ENCODE data around the gene TAOK2. TPM values are rescaled to one million over a fixed set of nuclear protein-coding genes. Genes with fewer than 3 reads are reported as not detected.
"Not testable (repeated sequence)": the region's sequence is repeated elsewhere in the genome, so short reads cannot be mapped to it uniquely, and the experiment has no call there.

Gene TAOK2
- total and polyA plus RNA-seq, 2 of the 13 experiments (the other 11 are each of a cell fraction or from before 2014, with no cell fraction given): 17.4 to 43.2 TPM

GRCh38 chr16:30040690-30041089 lies 67.0 kb downstream of the TAOK2 start:
- H4K20me1 ChIP-seq (ENCODE audit: insufficient read depth, low read length); H3K36me3 ChIP-seq (replicated peaks in 1 of 2; ENCODE audit: control insufficient read depth in 1 of 2, insufficient read depth in 2 of 2, low read length in 2 of 2); POLR2A ChIA-PET; DNase-seq (ENCODE audit: low spot score); H2AFZ ChIP-seq (ENCODE audit: low read length); ATAC-seq; in situ Hi-C loops (cut with HindIII; ENCODE audit: extremely low pct_ligation_motif_present, low pct_unique_long_range_greater_than_20kb); H3K4me3 ChIP-seq (replicated peaks in 1 of 3; ENCODE audit: insufficient read depth in 1 of 3, low read depth in 2 of 3, low read length in 3 of 3); BruUV-seq (replicated peaks); H3K79me2 ChIP-seq (ENCODE audit: insufficient read depth, low read length); intact Hi-C loops (cut with micrococcal nuclease; ENCODE audit: unreplicated experiment); H3K9ac ChIP-seq (ENCODE audit: insufficient read depth, low read depth, low read length); H3K9me3 ChIP-seq (ENCODE audit: low read length); H3K4me2 ChIP-seq (ENCODE audit: low read depth, low read length); H3K27ac ChIP-seq (ENCODE audit: extremely low read length, insufficient read depth, low read length); FAIRE-seq; CTCF ChIA-PET (ENCODE audit: low intra/inter-chr PET ratio, low total read pairs): not testable (repeated sequence)
- TF ChIP-seq ZNF121 (CRISPR knock-in tag; IDR thresholded peaks at IDR 0.05): peak; percentile 78; the same call in 1 of the 2 replicates
- 7% methylated on average over 5 of the region's 5 CpGs for WGBS (ENCODE audit: low lambda C conversion rate)
- Histone ChIP-seq H3K4me1 (ENCODE audit: insufficient read depth, low read length) (peaks cover 11% of the 10 kb centered on the region), H3K27me3 (ENCODE audit: control insufficient read depth in 1 of 2, insufficient read depth in 2 of 2, low read length in 2 of 2) (peaks cover 0 to 19% of the 10 kb centered on the region in 2 experiments; a peak in 2 of 5 replicates)

DNA sequence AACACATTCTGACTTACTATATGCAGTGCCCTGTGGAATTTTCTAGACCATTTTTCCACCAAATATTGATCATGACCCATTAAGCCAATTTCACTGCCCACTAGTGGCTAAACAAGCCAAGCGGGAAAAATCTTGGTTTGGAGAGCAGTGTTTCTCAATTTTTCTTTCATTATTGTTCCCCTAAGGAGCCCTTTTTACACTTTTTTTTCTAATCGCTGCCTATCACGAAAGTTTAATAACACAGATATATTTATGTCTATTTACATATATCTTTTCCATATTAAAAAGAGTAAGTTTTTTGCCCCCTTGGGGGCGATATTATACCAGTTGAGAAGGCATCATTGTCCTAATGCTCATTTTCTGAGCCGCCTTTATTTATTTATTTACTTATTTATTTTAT lies 68.2 kb downstream of the TAOK2 start:
- H3K36me3 ChIP-seq (replicated peaks in 1 of 2; ENCODE audit: control insufficient read depth in 1 of 2, insufficient read depth in 2 of 2, low read length in 2 of 2): no peaks in the 10 kb centered on the region
- H3K27me3 ChIP-seq (ENCODE audit: control insufficient read depth in 1 of 2, insufficient read depth in 2 of 2, low read length in 2 of 2): peaks cover 0 to 20% of the 10 kb centered on the region in 2 experiments; a peak in 2 of 5 replicates
- POLR2A ChIA-PET: no interaction called here
- intact Hi-C loops (cut with micrococcal nuclease; ENCODE audit: unreplicated experiment): loop anchor here (1.0 kb wide), 1 partner anchor 50 kb away; no protein-coding TSS in a partner anchor
- H3K4me1 ChIP-seq (ENCODE audit: insufficient read depth, low read length): peaks cover 22% of the 10 kb centered on the region
- no peak for DNase-seq (ENCODE audit: low spot score)
- H3K79me2 ChIP-seq (ENCODE audit: insufficient read depth, low read length): no peaks in the 10 kb centered on the region
- in situ Hi-C loops (cut with HindIII; ENCODE audit: extremely low pct_ligation_motif_present, low pct_unique_long_range_greater_than_20kb): no loop called here
- H4K20me1 ChIP-seq (ENCODE audit: insufficient read depth, low read length): no peaks in the 10 kb centered on the region
- TF ChIP-seq STAG1 (CRISPR knock-in tag; IDR thresholded peaks at IDR 0.05) (peak; percentile 32), ZMAT3 (CRISPR knock-in tag; conservative IDR thresholded peaks at IDR 0.05) (no peak), GABPA (IDR thresholded peaks at IDR 0.05; ENCODE audit: low read depth, low read length) (no peak), GABPA (CRISPR knock-in tag; IDR thresholded peaks at IDR 0.05; ENCODE audit: low read depth) (no peak)
- TF ChIP-seq, protein P1, sequence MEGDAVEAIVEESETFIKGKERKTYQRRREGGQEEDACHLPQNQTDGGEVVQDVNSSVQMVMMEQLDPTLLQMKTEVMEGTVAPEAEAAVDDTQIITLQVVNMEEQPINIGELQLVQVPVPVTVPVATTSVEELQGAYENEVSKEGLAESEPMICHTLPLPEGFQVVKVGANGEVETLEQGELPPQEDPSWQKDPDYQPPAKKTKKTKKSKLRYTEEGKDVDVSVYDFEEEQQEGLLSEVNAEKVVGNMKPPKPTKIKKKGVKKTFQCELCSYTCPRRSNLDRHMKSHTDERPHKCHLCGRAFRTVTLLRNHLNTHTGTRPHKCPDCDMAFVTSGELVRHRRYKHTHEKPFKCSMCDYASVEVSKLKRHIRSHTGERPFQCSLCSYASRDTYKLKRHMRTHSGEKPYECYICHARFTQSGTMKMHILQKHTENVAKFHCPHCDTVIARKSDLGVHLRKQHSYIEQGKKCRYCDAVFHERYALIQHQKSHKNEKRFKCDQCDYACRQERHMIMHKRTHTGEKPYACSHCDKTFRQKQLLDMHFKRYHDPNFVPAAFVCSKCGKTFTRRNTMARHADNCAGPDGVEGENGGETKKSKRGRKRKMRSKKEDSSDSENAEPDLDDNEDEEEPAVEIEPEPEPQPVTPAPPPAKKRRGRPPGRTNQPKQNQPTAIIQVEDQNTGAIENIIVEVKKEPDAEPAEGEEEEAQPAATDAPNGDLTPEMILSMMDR (CRISPR knock-in tag; IDR thresholded peaks at IDR 0.05): peak; percentile 31; the same call in 1 of the 2 replicates
- H3K9ac ChIP-seq (ENCODE audit: insufficient read depth, low read depth, low read length): no peak overlapping the region
- no peak overlapping the region for H3K4me2 ChIP-seq (ENCODE audit: low read depth, low read length)
- no peak overlapping the region for H2AFZ ChIP-seq (ENCODE audit: low read length)
- no peak overlapping the region for H3K4me3 ChIP-seq (replicated peaks in 1 of 3; ENCODE audit: insufficient read depth in 1 of 3, low read depth in 2 of 3, low read length in 3 of 3)
- ATAC-seq: no peak
- CTCF ChIA-PET (ENCODE audit: low intra/inter-chr PET ratio, low total read pairs): interaction anchor here (1.4 to 2.1 kb wide), 2 partner anchors 13 to 50 kb away, joined by 6 to 8 read pairs; partner anchors contain the start of gene TBX6
- no TSS peak for BruUV-seq (replicated peaks)
- H3K9me3 ChIP-seq (ENCODE audit: low read length): no peaks in the 10 kb centered on the region
- WGBS (ENCODE audit: low lambda C conversion rate): 22% methylated on average over 5 of the region's 5 CpGs
- H3K27ac ChIP-seq (ENCODE audit: extremely low read length, insufficient read depth, low read length): no peak overlapping the region
- FAIRE-seq: no peak

Other genes starting within 250 kb of the TAOK2 start
- gene C16orf54, start 227.9 kb upstream of the TAOK2 start, total RNA-seq (2016; rRNA removed; fragmentation: Illumina TruSeq; extraction: Trizol): not detected in 2 replicates
- gene C16orf54, start 227.9 kb upstream of the TAOK2 start, polyA plus RNA-seq (2011; rRNA removed): not detected in 2 replicates
- gene ZG16, start 195.6 kb upstream of the TAOK2 start, total RNA-seq (2016; rRNA removed; fragmentation: Illumina TruSeq; extraction: Trizol): 0.07 and 0.15 TPM in 2 replicates
- gene ZG16, start 195.6 kb upstream of the TAOK2 start, polyA plus RNA-seq (2011; rRNA removed): 0.01 and 0.04 TPM in 2 replicates
- gene KIF22, start 183.1 kb upstream of the TAOK2 start, total RNA-seq (2016; rRNA removed; fragmentation: Illumina TruSeq; extraction: Trizol): 103 and 118 TPM in 2 replicates
- gene KIF22, start 183.1 kb upstream of the TAOK2 start, polyA plus RNA-seq (2011; rRNA removed): 68.4 and 95.8 TPM in 2 replicates
- gene MAZ, start 167.3 kb upstream of the TAOK2 start, total RNA-seq (2016; rRNA removed; fragmentation: Illumina TruSeq; extraction: Trizol): 229 and 277 TPM in 2 replicates
- gene MAZ, start 167.3 kb upstream of the TAOK2 start, polyA plus RNA-seq (2011; rRNA removed): 203 and 255 TPM in 2 replicates
- gene PRRT2, start 161.7 kb upstream of the TAOK2 start, total RNA-seq (2016; rRNA removed; fragmentation: Illumina TruSeq; extraction: Trizol): 0.11 and 0.51 TPM in 2 replicates
- gene PRRT2, start 161.7 kb upstream of the TAOK2 start, polyA plus RNA-seq (2011; rRNA removed): 1.1 and 1.8 TPM in 2 replicates
- gene PAGR1, start 157.7 kb upstream of the TAOK2 start, total RNA-seq (2016; rRNA removed; fragmentation: Illumina TruSeq; extraction: Trizol): 66.4 and 74.5 TPM in 2 replicates
- gene PAGR1, start 157.7 kb upstream of the TAOK2 start, polyA plus RNA-seq (2011; rRNA removed): 9.8 and 9.9 TPM in 2 replicates
- gene MVP, start 153.4 kb upstream of the TAOK2 start, total RNA-seq (2016; rRNA removed; fragmentation: Illumina TruSeq; extraction: Trizol): 22.0 and 22.9 TPM in 2 replicates
- 43.5 and 65.5 TPM in 2 replicates for gene MVP, start 153.4 kb upstream of the TAOK2 start, polyA plus RNA-seq (2011; rRNA removed)
- 39.2 and 54.9 TPM in 2 replicates for gene CDIPT, start 110.6 kb upstream of the TAOK2 start, total RNA-seq (2016; rRNA removed; fragmentation: Illumina TruSeq; extraction: Trizol)
- gene CDIPT, start 110.6 kb upstream of the TAOK2 start, polyA plus RNA-seq (2011; rRNA removed): 97.5 and 109 TPM in 2 replicates
- gene SEZ6L2, start 74.3 kb upstream of the TAOK2 start, total RNA-seq (2016; rRNA removed; fragmentation: Illumina TruSeq; extraction: Trizol): 6.6 and 14.9 TPM in 2 replicates
- 16.9 and 30.7 TPM in 2 replicates for gene SEZ6L2, start 74.3 kb upstream of the TAOK2 start, polyA plus RNA-seq (2011; rRNA removed)
- gene ASPHD1, start 73.4 kb upstream of the TAOK2 start, total RNA-seq (2016; rRNA removed; fragmentation: Illumina TruSeq; extraction: Trizol): 15.6 and 19.7 TPM in 2 replicates
- 13.1 and 15.6 TPM in 2 replicates for gene ASPHD1, start 73.4 kb upstream of the TAOK2 start, polyA plus RNA-seq (2011; rRNA removed)
- 3.9 and 6.3 TPM in 2 replicates for gene KCTD13, start 47.6 kb upstream of the TAOK2 start, total RNA-seq (2016; rRNA removed; fragmentation: Illumina TruSeq; extraction: Trizol)
- 14.7 and 15.2 TPM in 2 replicates for gene KCTD13, start 47.6 kb upstream of the TAOK2 start, polyA plus RNA-seq (2011; rRNA removed)
- gene TMEM219, start 11.8 kb upstream of the TAOK2 start, total RNA-seq (2016; rRNA removed; fragmentation: Illumina TruSeq; extraction: Trizol): 64.5 and 105 TPM in 2 replicates
- 115 and 151 TPM in 2 replicates for gene TMEM219, start 11.8 kb upstream of the TAOK2 start, polyA plus RNA-seq (2011; rRNA removed)
- 17.2 and 17.3 TPM in 2 replicates for gene HIRIP3, start 21.7 kb downstream of the TAOK2 start, total RNA-seq (2016; rRNA removed; fragmentation: Illumina TruSeq; extraction: Trizol)
- 12.6 and 16.3 TPM in 2 replicates for gene HIRIP3, start 21.7 kb downstream of the TAOK2 start, polyA plus RNA-seq (2011; rRNA removed)
- gene INO80E, start 22.4 kb downstream of the TAOK2 start, total RNA-seq (2016; rRNA removed; fragmentation: Illumina TruSeq; extraction: Trizol): 39.5 and 45.6 TPM in 2 replicates
- 25.8 and 28.4 TPM in 2 replicates for gene INO80E, start 22.4 kb downstream of the TAOK2 start, polyA plus RNA-seq (2011; rRNA removed)
- gene DOC2A, start 37.2 kb downstream of the TAOK2 start, total RNA-seq (2016; rRNA removed; fragmentation: Illumina TruSeq; extraction: Trizol): 0.15 and 0.21 TPM in 2 replicates
- 0.55 and 1.4 TPM in 2 replicates for gene DOC2A, start 37.2 kb downstream of the TAOK2 start, polyA plus RNA-seq (2011; rRNA removed)
- not detected in 2 replicates for gene C16orf92, start 49.3 kb downstream of the TAOK2 start, total RNA-seq (2016; rRNA removed; fragmentation: Illumina TruSeq; extraction: Trizol)
- not detected in 2 replicates for gene C16orf92, start 49.3 kb downstream of the TAOK2 start, polyA plus RNA-seq (2011; rRNA removed)
- not detected in 2 replicates for gene TLCD3B, start 57.4 kb downstream of the TAOK2 start, total RNA-seq (2016; rRNA removed; fragmentation: Illumina TruSeq; extraction: Trizol)
- 0.24 TPM in 1 of 2 replicates, not detected in the other for gene TLCD3B, start 57.4 kb downstream of the TAOK2 start, polyA plus RNA-seq (2011; rRNA removed)
- gene ALDOA, start 91.9 kb downstream of the TAOK2 start, total RNA-seq (2016; rRNA removed; fragmentation: Illumina TruSeq; extraction: Trizol): 925 and 999 TPM in 2 replicates
- gene ALDOA, start 91.9 kb downstream of the TAOK2 start, polyA plus RNA-seq (2011; rRNA removed): 1,884 and 1,912 TPM in 2 replicates
- gene PPP4C, start 102.1 kb downstream of the TAOK2 start, total RNA-seq (2016; rRNA removed; fragmentation: Illumina TruSeq; extraction: Trizol): 176 and 177 TPM in 2 replicates
- gene PPP4C, start 102.1 kb downstream of the TAOK2 start, polyA plus RNA-seq (2011; rRNA removed): 220 and 272 TPM in 2 replicates
- gene TBX6, start 118.1 kb downstream of the TAOK2 start, total RNA-seq (2016; rRNA removed; fragmentation: Illumina TruSeq; extraction: Trizol): 0.24 TPM in 1 of 2 replicates, not detected in the other
- gene TBX6, start 118.1 kb downstream of the TAOK2 start, polyA plus RNA-seq (2011; rRNA removed): 0.42 and 0.51 TPM in 2 replicates
- gene YPEL3, start 122.3 kb downstream of the TAOK2 start, total RNA-seq (2016; rRNA removed; fragmentation: Illumina TruSeq; extraction: Trizol): 4.8 and 5.4 TPM in 2 replicates
- gene YPEL3, start 122.3 kb downstream of the TAOK2 start, polyA plus RNA-seq (2011; rRNA removed): 47.0 and 63.6 TPM in 2 replicates
- 14.3 and 20.6 TPM in 2 replicates for gene GDPD3, start 139.7 kb downstream of the TAOK2 start, total RNA-seq (2016; rRNA removed; fragmentation: Illumina TruSeq; extraction: Trizol)
- 18.7 and 21.2 TPM in 2 replicates for gene GDPD3, start 139.7 kb downstream of the TAOK2 start, polyA plus RNA-seq (2011; rRNA removed)
- 27.7 and 32.5 TPM in 2 replicates for gene MAPK3, start 149.4 kb downstream of the TAOK2 start, total RNA-seq (2016; rRNA removed; fragmentation: Illumina TruSeq; extraction: Trizol)
- 168 and 206 TPM in 2 replicates for gene MAPK3, start 149.4 kb downstream of the TAOK2 start, polyA plus RNA-seq (2011; rRNA removed)
- gene CORO1A, start 209.7 kb downstream of the TAOK2 start, total RNA-seq (2016; rRNA removed; fragmentation: Illumina TruSeq; extraction: Trizol): 5.4 and 6.5 TPM in 2 replicates
- gene CORO1A, start 209.7 kb downstream of the TAOK2 start, polyA plus RNA-seq (2011; rRNA removed): 9.5 and 12.9 TPM in 2 replicates
- gene BOLA2B, start 219.8 kb downstream of the TAOK2 start, total RNA-seq (2016; rRNA removed; fragmentation: Illumina TruSeq; extraction: Trizol): 295 and 354 TPM in 2 replicates
- gene BOLA2B, start 219.8 kb downstream of the TAOK2 start, polyA plus RNA-seq (2011; rRNA removed): 63.8 and 97.0 TPM in 2 replicates
- gene SLX1A, start 220.0 kb downstream of the TAOK2 start, total RNA-seq (2016; rRNA removed; fragmentation: Illumina TruSeq; extraction: Trizol): 13.4 and 37.1 TPM in 2 replicates
- 9.1 and 12.0 TPM in 2 replicates for gene SLX1A, start 220.0 kb downstream of the TAOK2 start, polyA plus RNA-seq (2011; rRNA removed)
- gene SULT1A3, start 225.4 kb downstream of the TAOK2 start, total RNA-seq (2016; rRNA removed; fragmentation: Illumina TruSeq; extraction: Trizol): 20.7 and 28.3 TPM in 2 replicates
- gene SULT1A3, start 225.4 kb downstream of the TAOK2 start, polyA plus RNA-seq (2011; rRNA removed): 15.4 and 21.0 TPM in 2 replicates

Measured in HepG2 (cell line).